Lower leg skin (tissue), 4 donors: ENCODE measurements around the gene ACTR5. TPM values are rescaled to one million over a fixed set of nuclear protein-coding genes. Genes with fewer than 3 reads are reported as not detected.
A peak's percentile ranks its signal among the peaks of the same experiment; 100 is the strongest.

Experiments used
- DNase-seq, 2 donors: peaks; one replicate each; pipeline ENCODE4 v3.0.0-alpha.2; 2019; ENCODE audit warnings: low spot score in 2 of 2
- H3K4me3 ChIP-seq: fragments of 200-600 bp; sonication (generic); 2 replicates; pipeline ENCODE4 v1.5.1; 2017; ENCODE audit warnings: mild to moderate bottlenecking, low read depth; ENCODE audit not compliant: poor library complexity, severe bottlenecking
- POLR2A ChIP-seq, 2 donors: fragments of 450-650 bp; IDR thresholded peaks; one replicate each; pipeline ENCODE4 v1.6.1; 2016 to 2017; ENCODE audit warnings: antibody characterized with exemption in 2 of 2, mild to moderate bottlenecking in 1 of 2, moderate library complexity in 1 of 2
- WGBS, 2 donors: methylation state at CpG; one replicate each; pipeline ENCODE4 v1.1.5; 2018; 5-methylcytosine and 5-hydroxymethylcytosine counted together
- intact Hi-C: fragments of 100-400 bp; cut with DNase I; formaldehyde crosslinking; loops from one replicate; pipeline ENCODE4 v1.15.0; 2023; ENCODE audit warnings: low total_unique reads
- total RNA-seq, 4 donors: library from RNA; depleted of rRNA; stranded (reverse); fragments of >200 nt; gene quantifications; one replicate each; pipeline ENCODE4 v1.1.0, GENCODE V29; 2016
- TF ChIP-seq, protein P1 (sequence below), 3 donors: fragments of 450-650 bp; IDR thresholded peaks; one replicate each; pipeline ENCODE4 v1.5.1; 2016; ENCODE audit warnings: antibody characterized with exemption in 3 of 3, mild to moderate bottlenecking in 3 of 3, moderate library complexity in 2 of 3

Gene ACTR5
- total RNA-seq, 4 donors from 2014 or later = 7.3 to 11.7 (median 10.8) TPM

GRCh38 chr20:38779247-38780097 is 31.2 kb downstream of the ACTR5 start:
- TF ChIP-seq, protein P1, sequence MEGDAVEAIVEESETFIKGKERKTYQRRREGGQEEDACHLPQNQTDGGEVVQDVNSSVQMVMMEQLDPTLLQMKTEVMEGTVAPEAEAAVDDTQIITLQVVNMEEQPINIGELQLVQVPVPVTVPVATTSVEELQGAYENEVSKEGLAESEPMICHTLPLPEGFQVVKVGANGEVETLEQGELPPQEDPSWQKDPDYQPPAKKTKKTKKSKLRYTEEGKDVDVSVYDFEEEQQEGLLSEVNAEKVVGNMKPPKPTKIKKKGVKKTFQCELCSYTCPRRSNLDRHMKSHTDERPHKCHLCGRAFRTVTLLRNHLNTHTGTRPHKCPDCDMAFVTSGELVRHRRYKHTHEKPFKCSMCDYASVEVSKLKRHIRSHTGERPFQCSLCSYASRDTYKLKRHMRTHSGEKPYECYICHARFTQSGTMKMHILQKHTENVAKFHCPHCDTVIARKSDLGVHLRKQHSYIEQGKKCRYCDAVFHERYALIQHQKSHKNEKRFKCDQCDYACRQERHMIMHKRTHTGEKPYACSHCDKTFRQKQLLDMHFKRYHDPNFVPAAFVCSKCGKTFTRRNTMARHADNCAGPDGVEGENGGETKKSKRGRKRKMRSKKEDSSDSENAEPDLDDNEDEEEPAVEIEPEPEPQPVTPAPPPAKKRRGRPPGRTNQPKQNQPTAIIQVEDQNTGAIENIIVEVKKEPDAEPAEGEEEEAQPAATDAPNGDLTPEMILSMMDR (IDR thresholded peaks at IDR 0.05) = no peak
- TF ChIP-seq POLR2A (IDR thresholded peaks at IDR 0.05) = no peak
- peak in 1 of 2 donors; percentile 72 for DNase-seq
- no peak overlapping the region for H3K4me3 ChIP-seq
- 64 to 70% methylated on average over 19 of the region's 19 CpGs for WGBS, 2 donors
- intact Hi-C loops = no loop called here

DNA sequence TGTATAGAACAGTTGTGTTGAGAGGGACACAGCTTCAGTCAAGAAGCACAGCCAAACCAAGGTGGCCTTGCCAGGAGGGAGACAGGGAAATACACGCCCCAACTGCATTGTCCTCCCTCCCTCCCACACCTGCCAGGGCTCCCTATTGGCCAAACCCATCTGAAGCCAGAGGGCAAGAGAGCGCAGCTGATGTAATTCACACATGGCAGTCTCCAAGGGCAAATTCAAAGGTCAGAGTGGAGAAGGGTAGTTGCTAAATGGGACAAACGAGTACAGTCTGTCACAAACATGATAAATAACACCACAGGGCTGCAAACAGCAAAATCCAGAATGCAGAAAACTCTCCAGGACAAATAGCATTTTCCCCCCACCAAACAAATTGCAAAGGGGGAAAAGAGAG is 34.0 kb downstream of the ACTR5 start:
- DNase-seq = peak in 1 of 2 donors; percentile 54
- 67% methylated on average over 3 of the region's 3 CpGs for WGBS, 2 donors
- intact Hi-C loops = no loop called here
- no peak for TF ChIP-seq POLR2A (IDR thresholded peaks at IDR 0.05)
- TF ChIP-seq, protein P1 (IDR thresholded peaks at IDR 0.05) = no peak
- no peak overlapping the region for H3K4me3 ChIP-seq

DNA sequence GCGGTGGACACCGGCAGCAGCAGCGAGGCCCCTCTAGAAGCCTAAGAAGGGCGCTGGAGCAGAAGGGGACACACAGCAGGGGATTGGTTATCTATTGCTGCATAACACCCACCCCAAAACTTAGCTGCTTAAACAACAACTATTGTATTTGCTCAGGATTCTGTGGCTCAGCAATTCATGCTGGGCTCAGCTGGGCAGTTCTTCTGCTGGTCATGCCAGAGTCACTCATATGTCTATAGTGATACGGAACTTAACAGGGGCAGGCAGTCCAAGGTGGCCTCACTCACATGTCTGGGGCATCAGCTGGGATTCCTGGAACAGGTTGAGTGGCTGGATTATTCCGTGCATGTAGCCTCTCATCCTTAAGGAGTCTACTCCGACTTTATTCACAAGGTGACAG is 39.6 kb downstream of the ACTR5 start:
- WGBS, 2 donors = 83 to 92% methylated on average over 7 of the region's 7 CpGs
- intact Hi-C loops = no loop called here

GRCh38 chr20:38789503-38790199 is 41.4 kb downstream of the ACTR5 start:
- no peak overlapping the region for H3K4me3 ChIP-seq
- peak in 1 of 2 donors; percentile 26 for DNase-seq
- 75 to 78% methylated on average over 7 of the region's 7 CpGs for WGBS, 2 donors
- no peak for TF ChIP-seq POLR2A (IDR thresholded peaks at IDR 0.05)
- TF ChIP-seq, protein P1 (IDR thresholded peaks at IDR 0.05) = no peak
- intact Hi-C loops = no loop called here

More for the DNA sequence above, 39.6 kb downstream of the ACTR5 start:
- TF ChIP-seq, protein P1 (IDR thresholded peaks at IDR 0.05) = no peak
- TF ChIP-seq POLR2A (IDR thresholded peaks at IDR 0.05) = no peak
- DNase-seq = peak in 1 of 2 donors; percentile 68
- H3K4me3 ChIP-seq = no peak overlapping the region

- H3K4me3 ChIP-seq = no peak overlapping the region
- TF ChIP-seq, protein P1 (IDR thresholded peaks at IDR 0.05) = peak in 1 of 3 donors; percentile 11
- TF ChIP-seq POLR2A (IDR thresholded peaks at IDR 0.05) = no peak
- intact Hi-C loops = no loop called here
- no peak for DNase-seq
- WGBS, 2 donors = 35 to 37% methylated on average over 14 to 16 of the region's 16 CpGs
Observed at GRCh38 chr20:38790200-38791053, 42.2 kb downstream of the ACTR5 start.
